Heart right ventricle (tissue), 16 donors: ENCODE results near the gene AQP6. TPM values are rescaled to one million over a fixed set of nuclear protein-coding genes. Genes with fewer than 3 reads are reported as not detected.

ENCODE experiments used
- ATAC-seq, 8 donors: fragments of 200-7000 bp; cut with Tn5 transposase; one replicate each; pipeline ENCODE4 v1.9.1; 2020; ENCODE audit warnings: mild to moderate bottlenecking in 8 of 8, moderate library complexity in 8 of 8, moderate number of reproducible peaks in 1 of 8
- DNase-seq, 2 donors: peaks; one replicate each; pipeline ENCODE4 v3.0.0-alpha.2; 2020
- H3K27ac ChIP-seq, 10 donors: fragments of 200-600 bp; sonication (generic) in 2 of 10; one replicate each; pipeline versions ENCODE4 v1.5.0 to v1.8.0; 2020 to 2022; ENCODE audit warnings: mild to moderate bottlenecking in 3 of 10
- H3K27me3 ChIP-seq, 7 donors: fragments of 200-600 bp; one replicate each; pipeline ENCODE4 v1.8.0; 2021 to 2022; ENCODE audit warnings: mild to moderate bottlenecking in 2 of 7
- H3K36me3 ChIP-seq, 9 donors: fragments of 200-600 bp; sonication (generic) in 1 of 9; one replicate each; pipeline versions ENCODE4 v1.5.0 to v1.8.0; 2020 to 2022; ENCODE audit warnings: mild to moderate bottlenecking in 2 of 9
- H3K4me1 ChIP-seq, 9 donors: fragments of 200-600 bp; sonication (generic) in 1 of 9; one replicate each; pipeline versions ENCODE4 v1.5.0 to v1.8.0; 2020 to 2022; ENCODE audit warnings: mild to moderate bottlenecking in 4 of 9
- H3K4me3 ChIP-seq, 10 donors: fragments of 200-600 bp; sonication (generic) in 2 of 10; one replicate each; pipeline versions ENCODE4 v1.5.0 to v1.8.0; 2020 to 2022; ENCODE audit warnings: mild to moderate bottlenecking in 7 of 10, moderate library complexity in 2 of 10
- H3K9me3 ChIP-seq, 11 donors: fragments of 200-600 bp in 10 of 11; sonication (generic) in 2 of 11; one replicate each; pipeline versions ENCODE4 v1.5.0 to v1.8.0; 2013 to 2022; ENCODE audit warnings: mild to moderate bottlenecking in 2 of 11, control low read depth in 1 of 11, moderate library complexity in 1 of 11
- WGBS, 2 donors: extraction: QIAGEN DNeasy Blood & Tissue Kit; methylation state at CpG; one replicate each; pipeline ENCODE4 v1.1.7; 2013; ENCODE audit warnings: inconsistent platforms in 1 of 2; 5-methylcytosine and 5-hydroxymethylcytosine counted together
- intact Hi-C, 10 donors: fragments of 100-400 bp; cut with DNase I; formaldehyde crosslinking; loops; one replicate each; pipeline versions ENCODE4 v1.11.1 to v1.14.2; 2022
- polyA plus RNA-seq, 2 donors: library from polyadenylated mRNA; stranded (reverse); fragments of 200-250 nt; gene quantifications; one replicate each; pipeline ENCODE4 v1.2.3, GENCODE V29; 2013
- total RNA-seq, 10 donors: library from RNA; stranded (reverse); fragmentation: NEBNext Ultra II Directional in 3 of 10; extraction: Animal tissue kit (Norgen Biotek cat#: 25700) in 3 of 10; gene quantifications; one replicate each; pipeline versions ENCODE4 v1.2.1 to v1.2.4, GENCODE V29; 2021 to 2023
- TF ChIP-seq, protein P1 (sequence below), 9 donors: fragments of 200-600 bp; sonication (generic) in 2 of 9; IDR thresholded peaks; one replicate each; pipeline versions ENCODE4 v1.5.0 to v1.8.0; 2021 to 2022; ENCODE audit warnings: antibody characterized with exemption in 9 of 9, mild to moderate bottlenecking in 5 of 9, moderate library complexity in 1 of 9
- donor health status: Arrhythmogenic right ventricular cardiomyopathy.
- donor health status: ischemic (EF 13 %, LVEDD 7.1; RV severe dilation, severe dysfunction).
- donor health status: healthy with polysubstance abuse.
- donor health status: DM: no; HTN: yes; CAD: no.
- donor health status: DM: no; HTN: no; CAD: no.
- donor health status: ischemic (EF 25% LVEDD 6.9; RV normal size, moderate dysfunction).
- donor health status: ischemic (EF 25% LVEDD 5.7; RV mildly dilated, moderate dysfunction).
- donor health status: healthy.
- donor health status: DM: yes; HTN: yes; CAD: no.
- donor health status: Ischemic cardiomyopathy.
- donor health status: ischemic (EF 35%, LVEDD 5.7; RV mildly dilated, moderate dysfunction).
- donor health status: nonischemic (EF 11% LVEDD 7.7; RV severe dilation, severe dysfunction).
- donor health status: DM: yes; HTN: yes; CAD: no.
- donor health status: PGD.
- donor health status: ischemic (EF 29% LVEDD 5.4; RV normal size, mild dysfunction).
- donor health status: nonischemic (EF 23%, LVEDD 6.1; RV moderate dilation, normal function).

AQP6 gene
- total and polyA plus RNA-seq, 12 donors, result 0.06 to 0.15 TPM; not detected in 10

DNA sequence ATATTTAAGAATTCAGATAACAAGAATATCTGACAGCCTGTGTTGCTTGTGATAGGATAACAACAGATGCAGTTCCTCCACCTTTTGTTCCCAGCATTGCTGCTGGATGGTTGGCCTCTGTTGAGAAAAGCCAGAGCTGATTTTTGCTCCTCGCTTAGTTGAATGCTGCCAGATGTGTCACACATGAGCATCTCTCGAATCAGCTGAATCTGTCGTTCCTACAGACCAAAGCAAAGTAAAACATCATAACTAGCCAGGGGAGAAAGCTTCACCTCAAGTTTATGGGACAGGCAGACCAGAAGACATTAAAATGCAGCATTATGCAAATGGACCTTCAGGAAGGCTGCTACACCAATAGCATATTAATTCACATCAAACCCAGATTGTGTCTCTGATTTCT, 32.4 kb downstream of the AQP6 start:
- H3K9me3 ChIP-seq, result no peaks in the 10 kb centered on the region
- ATAC-seq (no peak), DNase-seq (no peak)
- H3K4me3 ChIP-seq, result no peak overlapping the region
- TF ChIP-seq, protein P1, sequence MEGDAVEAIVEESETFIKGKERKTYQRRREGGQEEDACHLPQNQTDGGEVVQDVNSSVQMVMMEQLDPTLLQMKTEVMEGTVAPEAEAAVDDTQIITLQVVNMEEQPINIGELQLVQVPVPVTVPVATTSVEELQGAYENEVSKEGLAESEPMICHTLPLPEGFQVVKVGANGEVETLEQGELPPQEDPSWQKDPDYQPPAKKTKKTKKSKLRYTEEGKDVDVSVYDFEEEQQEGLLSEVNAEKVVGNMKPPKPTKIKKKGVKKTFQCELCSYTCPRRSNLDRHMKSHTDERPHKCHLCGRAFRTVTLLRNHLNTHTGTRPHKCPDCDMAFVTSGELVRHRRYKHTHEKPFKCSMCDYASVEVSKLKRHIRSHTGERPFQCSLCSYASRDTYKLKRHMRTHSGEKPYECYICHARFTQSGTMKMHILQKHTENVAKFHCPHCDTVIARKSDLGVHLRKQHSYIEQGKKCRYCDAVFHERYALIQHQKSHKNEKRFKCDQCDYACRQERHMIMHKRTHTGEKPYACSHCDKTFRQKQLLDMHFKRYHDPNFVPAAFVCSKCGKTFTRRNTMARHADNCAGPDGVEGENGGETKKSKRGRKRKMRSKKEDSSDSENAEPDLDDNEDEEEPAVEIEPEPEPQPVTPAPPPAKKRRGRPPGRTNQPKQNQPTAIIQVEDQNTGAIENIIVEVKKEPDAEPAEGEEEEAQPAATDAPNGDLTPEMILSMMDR (IDR thresholded peaks at IDR 0.05), result no peak
- no peaks in the 10 kb centered on the region for H3K27me3 ChIP-seq
- H3K36me3 ChIP-seq, result peaks cover 0 to 66% (median 0%) of the 10 kb centered on the region in 9 donors
- whole genome bisulfite sequencing, 2 donors, result 42 to 57% methylated on average over 3 of the region's 3 CpGs
- intact Hi-C loops, result no loop called here
- no peak overlapping the region for H3K27ac ChIP-seq
- peaks cover 0 to 18% (median 0%) of the 10 kb centered on the region in 9 donors for H3K4me1 ChIP-seq

DNA sequence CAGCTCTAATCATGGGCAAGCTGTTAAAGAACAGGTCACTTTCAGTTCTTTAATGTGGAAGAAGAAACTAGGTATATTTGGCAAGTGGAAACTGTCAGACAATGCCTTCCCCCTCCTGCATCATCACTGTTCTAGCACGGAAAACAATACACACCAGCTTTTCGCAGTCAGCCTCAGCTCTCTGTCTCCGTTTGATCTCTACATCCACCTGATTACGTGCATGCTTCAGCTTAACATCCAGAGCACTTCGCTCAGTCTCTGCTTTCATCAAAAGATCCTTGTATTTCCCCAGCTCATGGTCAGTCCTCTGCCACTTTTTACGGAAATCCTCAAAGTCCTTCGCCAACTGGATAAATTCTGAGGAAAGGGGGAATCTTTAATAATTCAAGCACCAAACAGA, 33.5 kb downstream of the AQP6 start:
- TF ChIP-seq, protein P1 (IDR thresholded peaks at IDR 0.05), result no peak
- ATAC-seq (no peak), DNase-seq (no peak)
- WGBS, 2 donors, result 97 to 98% methylated on average over 7 of the region's 7 CpGs
- Histone ChIP-seq H3K27me3 (no peaks in the 10 kb centered on the region), H3K4me1 (peaks cover 0 to 18% (median 0%) of the 10 kb centered on the region in 9 donors), H3K27ac (no peak overlapping the region), H3K4me3 (no peak overlapping the region), H3K36me3 (peaks cover 0 to 57% (median 0%) of the 10 kb centered on the region in 9 donors), H3K9me3 (no peaks in the 10 kb centered on the region)
- intact Hi-C loops, result no loop called here

DNA sequence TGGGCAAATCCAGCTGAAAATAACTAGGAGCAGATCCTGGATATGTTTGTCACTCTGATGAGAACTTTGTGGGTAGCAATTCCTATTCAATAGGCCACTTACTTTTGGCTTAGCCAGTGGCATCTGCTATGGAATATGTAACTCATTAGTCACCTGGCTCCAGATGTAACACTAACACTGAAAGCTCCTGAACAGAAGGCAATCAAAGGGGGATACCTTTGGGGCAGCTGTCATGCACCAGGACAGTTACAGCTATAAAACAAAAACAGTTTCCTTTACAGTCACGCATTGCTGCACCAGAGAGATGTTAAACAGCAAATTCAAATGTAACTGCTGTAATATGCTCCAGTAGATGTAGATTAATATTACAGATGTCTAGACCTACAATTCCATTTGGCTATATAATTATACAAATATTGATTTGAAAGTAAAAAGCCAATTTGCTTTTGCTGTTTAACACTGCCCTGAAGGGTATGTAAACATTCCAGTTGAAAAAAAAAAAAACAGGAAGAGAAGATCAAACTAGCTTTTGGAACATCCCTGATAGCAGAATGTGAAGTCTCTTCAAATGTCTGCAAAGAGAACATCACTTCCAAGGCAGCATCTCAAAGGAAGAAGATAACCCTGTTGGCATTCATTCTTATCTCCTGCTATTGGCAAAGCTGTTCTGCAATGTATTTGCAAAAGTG, 34.2 kb downstream of the AQP6 start:
- Histone ChIP-seq H3K27me3 (no peaks in the 10 kb centered on the region), H3K9me3 (no peaks in the 10 kb centered on the region), H3K4me1 (peaks cover 0 to 18% (median 0%) of the 10 kb centered on the region in 9 donors), H3K36me3 (peaks cover 0 to 51% (median 0%) of the 10 kb centered on the region in 9 donors), H3K4me3 (no peak overlapping the region), H3K27ac (no peak overlapping the region)
- no peak for DNase-seq
- no peak for ATAC-seq
- TF ChIP-seq, protein P1 (IDR thresholded peaks at IDR 0.05), result no peak
- intact Hi-C loops, result no loop called here
- WGBS, 2 donors, result 93 to 100% methylated on average over 1 of the region's 1 CpG

DNA sequence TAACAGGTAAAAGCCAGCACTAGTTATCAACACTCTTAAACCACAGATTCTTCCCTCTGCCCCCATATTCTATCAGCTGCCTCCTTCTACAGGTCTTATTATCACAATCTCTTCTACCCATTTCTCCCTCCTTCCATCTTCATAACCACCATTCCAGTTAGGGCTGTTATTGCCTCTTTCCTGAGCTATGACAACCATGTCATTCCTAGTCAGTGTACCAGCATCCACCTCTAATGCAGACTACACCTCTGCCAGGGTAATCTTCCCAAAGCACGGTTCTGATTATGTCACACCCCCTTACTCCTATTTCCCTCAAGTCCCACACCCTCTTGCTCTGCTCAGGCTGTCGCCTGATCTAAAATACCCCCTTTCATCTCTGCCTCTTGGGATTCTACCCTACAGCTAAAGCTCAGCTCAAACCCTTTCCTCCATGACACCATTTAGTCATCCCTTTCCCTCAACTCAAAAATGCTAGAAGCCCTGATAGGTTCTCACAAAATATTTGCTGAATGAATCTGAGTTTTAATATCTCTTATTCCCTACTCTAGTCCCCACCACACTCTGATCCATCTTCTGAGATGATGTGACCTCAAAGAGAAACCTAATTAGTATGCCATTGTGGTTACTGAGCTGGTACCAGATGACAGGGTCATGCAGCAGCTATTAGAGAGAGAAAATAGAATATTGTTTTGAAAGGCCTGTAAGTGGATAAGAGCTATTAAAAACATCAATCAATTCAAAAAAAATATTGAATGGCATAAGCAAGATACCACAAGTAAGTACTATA, 40.8 kb downstream of the AQP6 start:
- Histone ChIP-seq H3K4me3 (no peak overlapping the region), H3K27me3 (no peaks in the 10 kb centered on the region), H3K36me3 (peaks cover 0 to 32% (median 0%) of the 10 kb centered on the region in 9 donors), H3K27ac (no peak overlapping the region), H3K9me3 (no peaks in the 10 kb centered on the region), H3K4me1 (peaks cover 0 to 25% (median 4%) of the 10 kb centered on the region in 9 donors)
- TF ChIP-seq, protein P1 (IDR thresholded peaks at IDR 0.05), result no peak
- no peak for ATAC-seq
- no peak for DNase-seq
- 68 to 91% methylated on average over 2 of the region's 2 CpGs for WGBS, 2 donors
- intact Hi-C loops, result no loop called here
